Inflammatory macrophage (primary cell): Measurements from ENCODE around the gene MIPOL1.

Experiments used
- DNase-seq, 2 donors: peaks; one replicate each; pipeline ENCODE4 v3.0.0-alpha.2; 2020 to 2022

MIPOL1 gene

GRCh38 chr14:37466623-37467088 lies 268.9 kb downstream of the MIPOL1 start:
- DNase-seq, result no peak

- no peak for DNase-seq
Measured at GRCh38 chr14:37469650-37470049, 271.9 kb downstream of the MIPOL1 start.

GRCh38 chr14:37470251-37470650 lies 272.5 kb downstream of the MIPOL1 start:
- no peak for DNase-seq

GRCh38 chr14:37472906-37473305 lies 275.2 kb downstream of the MIPOL1 start:
- DNase-seq, result no peak

GRCh38 chr14:37474191-37474590 lies 276.5 kb downstream of the MIPOL1 start:
- DNase-seq, result no peak

GRCh38 chr14:37480446-37481290 lies 282.9 kb downstream of the MIPOL1 start:
- DNase-seq, result no peak

GRCh38 chr14:37482428-37482827 lies 284.7 kb downstream of the MIPOL1 start:
- no peak for DNase-seq

- DNase-seq, result no peak
Measured at GRCh38 chr14:37483672-37484071, 285.9 kb downstream of the MIPOL1 start.

GRCh38 chr14:37490607-37491006 lies 292.9 kb downstream of the MIPOL1 start:
- DNase-seq, result no peak

- DNase-seq, result no peak
Measured at GRCh38 chr14:37491076-37491475, 293.3 kb downstream of the MIPOL1 start.

GRCh38 chr14:37493606-37494005 lies 295.9 kb downstream of the MIPOL1 start:
- no peak for DNase-seq

GRCh38 chr14:37497422-37497821 lies 299.7 kb downstream of the MIPOL1 start:
- DNase-seq, result no peak

- no peak for DNase-seq
Measured at GRCh38 chr14:37501877-37502276, 304.1 kb downstream of the MIPOL1 start.

GRCh38 chr14:37508503-37508902 lies 310.8 kb downstream of the MIPOL1 start:
- DNase-seq, result no peak

GRCh38 chr14:37512173-37512572 lies 314.4 kb downstream of the MIPOL1 start:
- DNase-seq, result no peak

GRCh38 chr14:37515771-37516170 lies 318.0 kb downstream of the MIPOL1 start:
- DNase-seq, result no peak

GRCh38 chr14:37526994-37527393 lies 329.3 kb downstream of the MIPOL1 start:
- no peak for DNase-seq

- DNase-seq, result no peak
Measured at GRCh38 chr14:37539992-37540391, 342.3 kb downstream of the MIPOL1 start.

GRCh38 chr14:37544407-37544806 lies 346.7 kb downstream of the MIPOL1 start:
- no peak for DNase-seq

GRCh38 chr14:37545174-37545573 lies 347.4 kb downstream of the MIPOL1 start:
- DNase-seq, result no peak

GRCh38 chr14:37546621-37547447 lies 349.1 kb downstream of the MIPOL1 start:
- no peak for DNase-seq

- DNase-seq, result no peak
Measured at GRCh38 chr14:37550511-37550910, 352.8 kb downstream of the MIPOL1 start.

- no peak for DNase-seq
Measured at GRCh38 chr14:37551119-37551518, 353.4 kb downstream of the MIPOL1 start.
